Measurements from ENCODE around the gene IP6K2. TPM values are rescaled to one million over a fixed set of nuclear protein-coding genes. Genes with fewer than 3 reads are reported as not detected.

The IP6K2 gene
- total and polyA plus RNA-seq, 7 donors, result 14.0 to 36.8 (median 22.5) TPM

DNA sequence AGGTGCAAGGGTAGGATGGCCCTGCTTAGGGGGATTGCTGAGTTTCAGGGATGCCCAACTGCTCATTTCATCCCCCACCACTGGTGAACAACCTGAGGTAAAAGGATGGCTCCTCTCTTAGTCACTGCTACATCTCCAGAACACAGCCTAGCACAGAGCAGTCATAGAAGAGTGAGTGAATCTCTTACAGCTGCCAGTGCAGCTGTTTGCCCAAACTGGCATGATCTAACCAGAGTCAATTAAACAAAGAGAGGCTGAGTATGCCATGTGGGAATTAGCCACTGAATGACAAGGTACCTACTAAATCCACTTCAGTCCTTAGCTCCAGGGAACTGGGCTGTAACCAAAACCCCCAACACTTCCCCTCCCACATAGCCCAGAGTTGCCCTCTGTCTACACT lies 24.5 kb downstream of the IP6K2 start:
- no peak for DNase-seq
- Histone ChIP-seq H3K27ac (no peak overlapping the region), H3K36me3 (ENCODE audit: insufficient read depth in 1 of 2, low read depth in 1 of 2) (peaks cover under 1 to 79% of the 10 kb centered on the region in 2 donors), H3K27me3 (ENCODE audit: insufficient read depth in 3 of 3, low read length in 2 of 3) (no peaks in the 10 kb centered on the region), H3K4me1 (no peaks in the 10 kb centered on the region), H3K4me3 (no peak overlapping the region), H3K9me3 (no peaks in the 10 kb centered on the region)
- no peak for ATAC-seq
- no peak for TF ChIP-seq CTCF (IDR thresholded peaks at IDR 0.05)
- intact Hi-C loops (cut with DNase I), result no loop called here

GRCh38 chr3:48690846-48691458 lies 26.1 kb downstream of the IP6K2 start:
- Histone ChIP-seq H3K36me3 (ENCODE audit: insufficient read depth in 1 of 2, low read depth in 1 of 2) (peaks cover 5 to 84% of the 10 kb centered on the region in 2 donors), H3K4me1 (peaks cover 13% of the 10 kb centered on the region), H3K27me3 (ENCODE audit: insufficient read depth in 3 of 3, low read length in 2 of 3) (no peaks in the 10 kb centered on the region), H3K27ac (no peak overlapping the region), H3K4me3 (no peak overlapping the region), H3K9me3 (no peaks in the 10 kb centered on the region)
- WGBS, 3 donors, result 88 to 97% (median 90%) methylated on average over 2 of the region's 2 CpGs
- ATAC-seq (no peak), DNase-seq (no peak)
- TF ChIP-seq CTCF (IDR thresholded peaks at IDR 0.05), result no peak
- intact Hi-C loops (cut with DNase I), result no loop called here

DNA sequence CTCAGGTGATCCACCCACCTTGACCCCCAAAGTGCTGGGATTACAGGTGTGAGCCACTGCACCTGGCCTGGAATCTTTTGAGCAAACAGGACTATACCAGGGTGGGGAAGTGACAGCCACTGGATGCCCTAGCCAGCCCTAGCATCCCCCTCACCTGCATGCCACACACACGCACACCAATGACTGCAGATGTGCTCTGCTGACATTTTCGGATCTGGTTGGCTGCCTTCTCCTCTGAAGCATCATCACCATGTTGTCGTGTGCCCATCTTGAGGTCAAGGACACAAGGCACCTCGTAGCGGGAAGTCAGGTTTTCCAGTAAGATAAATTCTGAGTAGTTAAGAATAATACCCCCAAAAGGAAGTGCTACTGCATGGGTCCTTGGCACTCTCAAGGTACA lies 27.6 kb downstream of the IP6K2 start:
- intact Hi-C loops (cut with DNase I), result loop anchor here in 1 of 2 donors (5.0 to 10.0 kb wide), 2 partner anchors 48 to 225 kb away; a partner anchor contains a TSS
- TF ChIP-seq CTCF (IDR thresholded peaks at IDR 0.05), result no peak
- H3K4me1 ChIP-seq, result peaks cover 17% of the 10 kb centered on the region

GRCh38 chr3:48688737-48689075 lies 28.3 kb downstream of the IP6K2 start:
- intact Hi-C loops (cut with DNase I), result loop anchor here in 1 of 2 donors (5.0 to 10.0 kb wide), 2 partner anchors 49 to 224 kb away; a partner anchor contains a TSS
- TF ChIP-seq CTCF (IDR thresholded peaks at IDR 0.05), result no peak
- Histone ChIP-seq H3K27ac (no peak overlapping the region), H3K36me3 (ENCODE audit: insufficient read depth in 1 of 2, low read depth in 1 of 2) (peaks cover 5 to 66% of the 10 kb centered on the region in 2 donors), H3K4me1 (peaks cover 21% of the 10 kb centered on the region), H3K27me3 (ENCODE audit: insufficient read depth in 3 of 3, low read length in 2 of 3) (no peaks in the 10 kb centered on the region), H3K9me3 (no peaks in the 10 kb centered on the region), H3K4me3 (no peak overlapping the region)
- no peak for DNase-seq
- ATAC-seq, result no peak
- WGBS, 3 donors, result 90 to 96% (median 95%) methylated on average over 3 of the region's 3 CpGs

More for the DNA sequence above, 27.6 kb downstream of the IP6K2 start:
- no peak overlapping the region for H3K4me3 ChIP-seq
- no peak for ATAC-seq
- 70 to 83% (median 82%) methylated on average over 5 of the region's 5 CpGs for WGBS, 3 donors
- H3K9me3 ChIP-seq, result no peaks in the 10 kb centered on the region
- H3K36me3 ChIP-seq (ENCODE audit: insufficient read depth in 1 of 2, low read depth in 1 of 2), result peaks cover 5 to 73% of the 10 kb centered on the region in 2 donors
- H3K27me3 ChIP-seq (ENCODE audit: insufficient read depth in 3 of 3, low read length in 2 of 3), result no peaks in the 10 kb centered on the region
- no peak overlapping the region for H3K27ac ChIP-seq
- DNase-seq, result no peak

Measured in psoas muscle (tissue), 8 donors.